Stimulated activated naive CD8-positive, alpha-beta T cell treated with anti-CD3 and anti-CD28 coated beads, Interleukin-15, Interleukin-2, amounts not matched to agents 100 U/mL and 50 U/mL, for 24 hours (primary cell): ENCODE results near the gene GPBP1L1.
"Not testable (repeated sequence)": the region's sequence is repeated elsewhere in the genome, so short reads cannot be mapped to it uniquely, and the experiment has no call there.

Experiments
- ATAC-seq: fragments of 150-1000 bp; cut with Tn5 transposase; one replicate; pipeline ENCODE4 v1.10.0; 2021
- DNase-seq: peaks from one replicate; pipeline ENCODE4 v3.0.0; 2021

Gene GPBP1L1, protein sequence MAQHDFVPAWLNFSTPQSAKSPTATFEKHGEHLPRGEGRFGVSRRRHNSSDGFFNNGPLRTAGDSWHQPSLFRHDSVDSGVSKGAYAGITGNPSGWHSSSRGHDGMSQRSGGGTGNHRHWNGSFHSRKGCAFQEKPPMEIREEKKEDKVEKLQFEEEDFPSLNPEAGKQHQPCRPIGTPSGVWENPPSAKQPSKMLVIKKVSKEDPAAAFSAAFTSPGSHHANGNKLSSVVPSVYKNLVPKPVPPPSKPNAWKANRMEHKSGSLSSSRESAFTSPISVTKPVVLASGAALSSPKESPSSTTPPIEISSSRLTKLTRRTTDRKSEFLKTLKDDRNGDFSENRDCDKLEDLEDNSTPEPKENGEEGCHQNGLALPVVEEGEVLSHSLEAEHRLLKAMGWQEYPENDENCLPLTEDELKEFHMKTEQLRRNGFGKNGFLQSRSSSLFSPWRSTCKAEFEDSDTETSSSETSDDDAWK

GRCh38 chr1:45686288-45687013, at the start of gene GPBP1L1:
Gene GPBP1L1, minus strand, starts transcription at chr1:45686533. Its CDS starts 27,446 bp downstream, at chr1:45659087.
- ATAC-seq (peak; percentile 74), DNase-seq (peak; percentile 98)

- no peak for ATAC-seq
- no peak for DNase-seq
Measured at GRCh38 chr1:45730780-45731319, 44.5 kb upstream of the GPBP1L1 start.

DNA sequence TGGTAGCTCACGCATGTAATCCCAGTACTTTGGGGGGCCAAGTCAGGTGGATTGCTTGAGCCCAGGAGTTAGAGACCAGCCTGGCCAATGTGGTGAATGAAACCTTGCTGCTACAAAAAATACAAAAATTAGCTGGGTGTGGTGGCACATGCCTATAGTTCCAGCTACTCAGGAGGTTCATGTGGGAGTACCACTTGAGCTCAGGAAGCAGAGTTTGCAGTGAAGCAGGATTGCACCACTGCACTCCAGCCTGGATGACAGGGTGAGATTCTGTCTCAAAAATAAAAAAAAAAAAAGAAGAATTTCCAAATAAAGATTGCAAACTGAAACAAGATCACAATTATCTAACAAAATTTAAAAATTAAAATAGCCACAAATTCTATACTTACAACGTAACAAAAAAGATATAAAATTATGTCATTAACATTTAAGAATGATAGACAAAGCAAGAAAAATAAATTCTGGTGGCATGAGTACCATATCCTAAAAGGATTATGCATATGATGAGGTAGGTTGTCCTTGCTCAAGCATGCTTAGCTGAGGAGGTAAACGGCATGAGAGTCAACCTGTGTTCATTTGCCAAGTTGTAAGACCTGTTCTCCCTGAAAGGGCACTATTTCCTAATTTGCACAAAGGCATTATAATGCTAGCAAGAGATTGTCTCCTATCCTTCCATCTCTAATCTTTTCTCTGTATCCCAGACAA, 43.9 kb upstream of the GPBP1L1 start:
- DNase-seq (no peak), ATAC-seq (no peak)

DNA sequence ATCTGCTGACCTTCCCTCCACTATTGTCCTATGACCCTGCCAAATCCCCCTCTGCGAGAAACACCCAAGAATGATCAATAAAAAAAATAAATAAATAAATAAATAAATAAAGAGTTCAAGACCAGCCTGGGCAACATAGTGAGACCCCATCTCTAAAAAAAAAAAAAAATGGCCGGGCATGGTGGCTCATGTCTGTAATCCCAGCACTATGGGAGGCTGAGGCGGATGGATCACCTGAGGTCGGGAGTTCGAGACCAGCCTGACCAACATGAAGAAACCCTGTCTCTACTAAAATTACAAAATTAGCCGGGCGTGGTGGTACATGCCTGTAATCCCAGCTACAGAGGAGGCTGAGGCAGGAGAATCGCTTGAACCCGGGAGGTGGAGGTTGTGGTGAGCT, 39.7 kb upstream of the GPBP1L1 start:
- DNase-seq, ATAC-seq: not testable (repeated sequence)

DNA sequence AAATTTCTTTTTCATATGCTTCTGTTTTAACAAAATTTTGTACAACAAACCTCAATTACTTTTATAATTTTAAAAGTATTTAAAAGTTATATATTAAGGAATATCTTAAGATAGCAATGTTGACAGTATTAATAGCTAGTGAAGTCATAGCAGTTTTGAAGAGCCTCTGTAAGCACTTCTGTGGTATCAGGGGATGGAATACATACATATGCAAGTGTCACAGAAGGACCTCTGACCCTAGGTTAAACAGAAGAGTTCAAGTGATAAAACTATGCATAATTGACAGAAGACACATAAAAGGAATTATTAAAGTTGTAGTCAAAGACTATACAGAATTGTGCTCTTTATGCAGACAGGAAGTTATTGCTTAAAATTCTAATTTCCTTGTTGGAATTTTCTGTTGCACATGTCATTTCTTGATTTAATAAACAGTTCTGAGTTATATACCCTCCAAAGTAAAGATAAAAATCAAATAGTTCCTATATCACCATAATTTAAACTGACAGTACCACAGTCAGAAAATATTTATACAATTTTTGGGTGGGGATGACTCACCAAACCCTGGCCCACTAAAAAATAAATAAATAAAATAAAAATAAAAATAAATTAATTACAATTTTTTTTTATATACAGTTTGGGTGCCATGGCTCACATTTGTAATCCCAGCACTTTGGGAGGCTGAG, 37.1 kb upstream of the GPBP1L1 start:
- ATAC-seq, result no peak

DNA sequence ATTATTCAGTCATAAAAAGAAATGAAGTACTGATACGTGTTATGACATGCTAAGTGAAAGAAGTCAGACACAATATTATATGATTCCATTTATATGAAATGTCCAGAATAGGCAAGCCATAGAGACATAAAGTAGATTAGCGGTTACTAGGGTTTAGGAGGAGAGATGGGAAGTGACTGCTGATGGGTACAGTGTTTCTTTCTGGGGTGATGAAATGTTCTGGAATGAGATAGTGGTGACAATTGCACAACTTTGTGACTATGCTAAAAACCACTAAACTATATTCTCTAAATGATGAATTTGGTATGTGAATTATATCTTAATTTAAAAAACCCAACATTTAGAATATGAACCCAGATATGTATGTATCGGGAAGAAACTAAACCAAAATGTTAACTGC, 36.5 kb upstream of the GPBP1L1 start:
- no peak for DNase-seq
- ATAC-seq, result no peak

More for the DNA sequence above, 37.1 kb upstream of the GPBP1L1 start:
- no peak for DNase-seq

DNA sequence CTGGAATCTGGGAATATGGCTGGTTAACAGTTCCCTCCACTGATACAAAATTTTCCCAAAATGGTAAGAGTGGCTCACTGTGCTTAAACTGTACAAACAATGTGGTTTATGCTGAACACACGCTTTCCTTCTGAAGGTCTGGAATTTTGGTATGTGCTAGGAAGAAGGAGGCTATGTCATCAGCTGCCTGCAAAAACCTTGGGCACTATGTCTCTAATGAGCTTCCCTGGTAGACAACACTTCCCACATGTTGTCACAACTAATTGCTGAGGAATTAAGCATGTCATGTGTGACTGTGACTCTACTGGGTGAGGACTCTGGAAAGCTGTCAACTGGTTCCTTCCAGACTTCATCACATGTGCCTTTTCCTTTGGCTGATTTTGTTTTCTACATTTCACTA, 34.9 kb upstream of the GPBP1L1 start:
- DNase-seq (no peak), ATAC-seq (no peak)

DNA sequence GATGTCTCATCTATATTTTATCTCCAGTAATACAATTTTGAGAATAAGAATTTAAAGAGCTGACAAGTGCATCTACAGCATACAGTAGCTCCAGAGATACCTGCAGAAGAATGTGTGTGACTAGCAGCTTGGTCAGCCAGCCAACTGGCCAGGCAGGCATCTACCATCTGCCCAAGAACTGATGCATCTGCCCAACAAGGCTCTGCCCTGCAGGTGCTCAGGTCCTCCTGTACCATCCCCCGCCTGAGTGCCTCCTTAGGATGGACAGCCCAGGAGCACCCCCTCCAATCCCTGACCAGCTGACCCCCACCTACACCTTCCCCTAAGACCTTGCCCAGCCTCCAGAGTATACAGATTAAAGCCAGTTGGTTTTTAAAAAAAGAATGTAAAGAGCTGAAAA, 32.0 kb upstream of the GPBP1L1 start:
- DNase-seq, result no peak
- no peak for ATAC-seq

DNA sequence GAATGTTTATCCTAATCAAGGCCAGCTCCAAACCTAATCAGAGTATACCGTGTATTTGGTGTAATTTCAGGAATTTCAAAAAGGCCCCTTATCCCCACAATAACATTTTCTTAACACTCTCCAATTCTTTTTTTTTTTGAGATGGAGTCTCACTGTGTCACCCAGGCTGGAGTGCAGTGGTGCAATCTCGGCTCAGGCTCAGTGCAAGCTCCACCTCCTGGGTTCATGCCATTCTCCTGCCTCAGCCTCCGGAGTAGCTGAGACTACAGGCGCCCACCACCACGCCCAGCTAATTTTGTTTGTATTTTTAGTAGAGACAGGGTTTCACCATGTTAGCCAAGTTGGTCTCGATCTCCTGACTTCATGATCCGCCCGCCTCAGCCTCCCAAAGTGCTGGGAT, 31.1 kb upstream of the GPBP1L1 start:
- not testable (repeated sequence) for DNase-seq, ATAC-seq

GRCh38 chr1:45716700-45717099, 30.4 kb upstream of the GPBP1L1 start:
- no peak for ATAC-seq
- DNase-seq, result no peak

DNA sequence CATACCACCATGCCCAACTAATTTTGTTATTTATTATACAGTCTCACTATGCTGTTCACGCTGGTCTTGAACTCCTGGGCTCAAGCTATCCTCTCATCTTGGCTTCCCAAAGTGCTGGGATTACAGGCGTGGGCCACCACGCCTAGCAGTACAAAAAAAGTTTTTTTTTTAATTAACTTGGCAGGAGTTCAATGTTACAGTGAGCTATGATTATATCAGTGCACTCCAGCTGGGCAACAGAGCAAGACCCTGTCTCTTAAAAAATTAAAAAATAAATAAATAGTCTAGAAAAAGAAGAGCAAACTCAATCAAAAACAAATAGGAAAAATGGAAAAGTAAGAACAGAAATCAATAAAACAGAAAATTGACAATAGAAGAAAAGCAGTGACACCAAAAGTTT, 27.4 kb upstream of the GPBP1L1 start:
- no peak for DNase-seq

DNA sequence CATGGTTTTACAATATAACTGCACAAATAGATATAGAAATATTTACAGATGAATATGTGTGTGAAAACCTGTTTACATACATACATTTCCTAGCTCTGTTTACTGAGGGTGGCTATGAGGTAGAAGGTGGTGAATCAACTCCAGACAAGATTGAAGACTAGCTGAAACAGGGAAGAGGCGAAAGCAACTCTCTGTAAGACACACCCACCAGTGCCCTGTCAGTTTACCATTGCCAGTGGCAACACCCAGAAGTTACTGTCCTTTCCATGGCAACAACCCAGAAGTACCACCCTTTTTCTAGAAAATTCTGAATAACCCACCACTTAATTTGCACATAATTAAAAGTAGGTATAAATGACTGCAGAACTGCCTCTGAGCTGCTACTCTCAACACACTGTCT, 18.3 kb upstream of the GPBP1L1 start:
- no peak for ATAC-seq
- no peak for DNase-seq

More for the DNA sequence above, 27.4 kb upstream of the GPBP1L1 start:
- ATAC-seq, result no peak

DNA sequence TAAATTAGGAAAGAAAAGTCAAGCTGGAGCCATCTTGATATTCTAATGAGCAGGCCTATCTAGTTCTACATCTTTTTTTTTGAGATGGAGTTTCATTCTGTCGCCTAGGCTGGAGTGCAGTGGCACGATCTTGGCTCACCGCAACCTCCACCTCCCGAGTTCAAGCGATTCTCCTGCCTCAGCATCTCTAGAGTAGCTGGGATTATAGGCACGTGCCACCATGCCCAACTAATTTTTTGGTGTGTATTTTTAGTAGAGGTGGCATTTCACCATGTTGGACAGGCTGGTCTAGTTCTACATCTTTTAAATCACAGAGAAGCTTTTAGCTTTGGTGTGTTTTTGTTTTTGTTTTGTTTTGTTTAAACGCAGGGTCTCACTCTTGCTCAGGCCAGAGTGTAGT, 8.5 kb upstream of the GPBP1L1 start:
- DNase-seq (no peak), ATAC-seq (no peak)

- not testable (repeated sequence) for DNase-seq, ATAC-seq
Measured at GRCh38 chr1:45693811-45694210, 7.5 kb upstream of the GPBP1L1 start.

DNA sequence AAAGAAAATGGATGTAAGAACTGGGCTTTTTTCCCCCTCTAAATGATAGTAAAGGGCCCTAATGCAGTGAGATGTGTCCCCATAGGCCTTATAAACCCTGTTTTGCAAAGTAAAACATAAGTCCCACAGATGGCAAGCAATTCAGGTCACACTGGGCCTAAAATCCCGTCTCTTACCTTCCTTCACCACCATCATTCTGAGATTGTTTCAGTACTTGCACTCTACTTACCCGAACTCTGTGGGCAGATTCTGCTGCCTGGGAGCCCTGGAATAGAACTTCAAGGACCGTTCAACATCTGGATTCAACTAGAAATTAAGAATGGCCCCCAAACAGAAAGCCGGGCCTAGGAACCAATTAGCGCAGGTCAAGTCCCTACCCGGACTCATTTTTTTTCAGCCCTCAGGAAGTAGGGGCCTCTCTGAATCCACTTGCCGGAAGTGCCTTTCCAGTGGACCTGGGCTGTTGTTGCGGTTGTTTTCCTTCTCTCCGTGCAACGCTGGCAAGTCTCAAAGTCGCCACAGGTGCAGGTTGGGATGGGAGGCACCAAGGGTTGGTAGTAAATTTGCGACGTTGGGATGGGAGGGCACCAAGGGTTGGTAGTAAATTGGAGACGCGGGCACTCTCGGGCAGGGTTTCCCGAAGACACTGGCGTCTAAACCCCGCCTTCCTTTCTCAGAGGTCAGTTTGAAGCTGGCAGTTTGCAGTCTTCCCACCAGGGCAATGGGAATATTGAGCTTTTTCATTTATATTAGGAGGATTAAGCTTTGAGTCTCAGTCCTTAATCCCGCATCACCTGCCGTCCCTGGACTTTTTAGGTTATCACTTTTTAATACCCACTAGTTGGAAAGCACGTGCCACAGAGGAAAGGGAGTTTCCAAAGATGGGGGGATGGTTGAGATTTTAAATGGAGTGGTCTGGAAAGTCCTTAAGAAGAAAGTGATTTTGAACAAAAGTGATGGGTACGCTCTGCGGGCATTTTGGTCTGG, 1.7 kb upstream of the GPBP1L1 start, which contains the start of gene TMEM69:
TMEM69 (plus strand) TSS at position 428 of the 987 bp plus-strand sequence. CDS start 2,888 bp downstream, outside the sequence.
- DNase-seq (peak; percentile 78), ATAC-seq (peak; percentile 5)

DNA sequence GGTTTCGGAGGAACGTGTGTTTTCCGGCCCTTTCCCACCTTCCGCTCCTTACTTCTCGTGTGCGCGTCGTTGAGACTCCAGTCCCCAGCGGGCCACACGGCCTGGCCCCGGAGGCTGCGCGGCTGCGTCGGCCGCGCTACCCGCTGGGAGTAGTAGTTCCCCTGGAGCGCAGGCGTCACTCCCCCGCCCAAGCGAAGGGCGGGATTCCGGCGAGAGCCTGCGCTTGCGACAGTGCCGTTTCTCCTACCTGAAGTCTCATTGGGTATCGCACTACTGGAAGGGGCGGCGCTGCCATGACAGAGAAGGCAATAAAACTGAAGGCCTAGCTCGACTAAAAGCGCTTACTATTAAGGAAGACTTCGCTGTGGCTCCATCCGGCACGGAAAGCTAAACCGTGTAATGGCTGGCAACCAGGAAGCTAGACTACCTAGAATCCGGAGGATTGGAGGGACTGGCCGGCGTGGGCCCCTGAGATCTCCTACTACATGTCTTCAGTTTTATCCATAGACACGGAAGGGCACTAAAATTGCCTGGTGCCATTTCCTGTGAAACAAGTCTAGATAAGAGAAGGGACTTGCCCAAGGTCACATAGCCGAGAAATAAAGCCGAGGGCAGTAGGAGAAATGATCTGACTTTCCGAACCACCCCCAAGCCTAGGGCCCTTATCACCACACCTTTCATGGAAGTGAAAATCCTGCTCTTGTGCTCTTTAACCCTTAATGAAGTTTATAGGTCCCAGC, 851 bp upstream of the GPBP1L1 start:
- ATAC-seq (peak; percentile 94), DNase-seq (peak; percentile 95)

GRCh38 chr1:45686015-45686287, 382 bp downstream of the GPBP1L1 start:
- DNase-seq (peak; percentile 65), ATAC-seq (no peak)

GRCh38 chr1:45685308-45686014, 872 bp downstream of the GPBP1L1 start:
- ATAC-seq, result no peak
- no peak for DNase-seq

DNA sequence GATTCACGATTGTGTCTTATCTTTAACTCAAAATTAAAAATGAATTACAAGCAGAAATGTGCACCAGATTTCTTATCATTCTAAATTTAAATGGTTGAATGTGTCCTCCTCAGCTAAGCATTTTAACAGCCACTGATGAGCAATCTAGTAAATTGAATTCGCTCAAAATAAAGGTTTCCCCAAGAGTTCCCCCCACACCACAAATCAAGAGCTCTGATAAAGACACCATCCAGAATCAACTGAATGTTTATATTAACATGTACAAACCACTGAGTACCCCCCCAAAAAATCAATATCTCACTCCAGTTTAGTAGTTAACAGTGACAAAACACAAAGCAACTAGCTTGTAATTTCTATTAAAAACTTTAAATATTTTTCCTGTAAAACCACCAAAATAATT, 1.9 kb downstream of the GPBP1L1 start:
- no peak for DNase-seq
- ATAC-seq, result no peak
